Measurements from ENCODE around the gene RNLS.

- no peak for TF ChIP-seq CTCF (conservative IDR thresholded peaks at IDR 0.05 in 1 of 2, IDR thresholded peaks at IDR 0.05 in 1 of 2; ENCODE audit: extremely low read depth in 1 of 2, insufficient read depth in 1 of 2, low read depth in 1 of 2, low read length in 2 of 2)
- no peak for TF ChIP-seq EZH2 (IDR thresholded peaks at IDR 0.05; ENCODE audit: borderline replicate concordance, low read length)
Observed at GRCh38 chr10:88404133-88404532, 179.0 kb downstream of the RNLS start.

Measured in mammary epithelial cell (primary cell).